NCI-H2196 treated with DMSO at 0.1 percent for 48 hours (cell line): ENCODE results near the gene YES1.
"Not testable (repeated sequence)": the region's sequence is repeated elsewhere in the genome, so short reads cannot be mapped to it uniquely, and the experiment has no call there.

Experiments
- DNase-seq: peaks from one replicate; lab custom pipeline; 2025; ENCODE audit not compliant: unreplicated experiment; lab: John Stamatoyannopoulos, UW

Gene YES1

DNA sequence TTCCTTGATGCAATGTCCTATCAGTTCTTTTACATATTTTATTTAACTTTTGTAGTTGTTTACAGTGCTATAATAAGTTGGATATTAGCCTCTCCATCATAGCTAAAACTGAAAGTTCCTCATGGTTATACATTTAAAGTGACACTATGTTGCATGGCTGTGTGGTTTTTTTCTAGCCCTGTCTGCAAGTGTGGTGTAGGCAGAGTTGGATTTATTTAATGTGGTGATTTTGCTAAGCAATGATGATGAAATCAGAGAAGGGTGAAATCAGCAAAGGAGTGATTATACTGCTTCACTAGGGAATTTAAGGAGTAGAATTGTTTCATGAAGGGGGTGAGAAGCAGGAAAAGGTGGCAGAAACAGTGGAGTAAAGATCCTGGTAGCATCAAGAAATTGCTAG lies 81.3 kb downstream of the YES1 start:
- DNase-seq: no peak

DNA sequence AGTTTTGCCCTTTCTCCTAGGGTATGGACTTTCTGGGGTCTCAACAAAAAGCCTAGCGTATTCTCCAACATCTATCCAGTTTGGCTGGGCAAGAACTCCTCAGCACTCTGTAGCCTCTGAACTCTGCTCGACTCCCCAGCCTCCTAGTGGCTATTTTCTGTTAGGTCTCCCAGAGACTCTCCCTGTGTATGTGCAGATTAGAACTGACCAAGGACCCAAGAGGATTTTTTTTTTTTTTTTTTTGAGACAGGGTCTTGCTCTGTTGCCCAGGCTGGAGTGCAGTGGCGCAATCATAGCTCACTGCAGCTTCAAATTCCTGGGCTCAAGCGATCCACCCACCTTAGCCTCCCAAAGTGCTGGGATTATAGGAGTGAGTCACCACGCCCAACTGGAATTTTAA lies 81.9 kb downstream of the YES1 start:
- DNase-seq: not testable (repeated sequence)

DNA sequence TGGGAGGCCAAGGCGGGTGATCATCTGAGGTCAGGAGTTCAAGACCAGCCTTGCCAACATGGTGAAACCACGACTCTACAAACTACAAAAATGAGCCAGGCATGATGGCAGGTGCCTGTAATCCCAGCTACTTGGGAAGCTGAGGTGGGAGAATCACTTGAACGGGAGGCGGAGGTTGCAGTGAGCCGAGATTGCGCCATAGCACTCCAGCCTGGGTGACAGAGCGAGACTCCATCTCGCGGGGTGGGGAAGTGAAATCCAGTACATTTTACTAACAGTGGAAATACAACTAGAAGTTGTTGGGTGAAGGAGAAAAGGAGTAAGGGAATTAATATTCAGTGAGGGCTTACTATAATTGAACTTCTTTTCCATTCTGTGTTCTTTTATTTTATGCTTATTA lies 86.4 kb downstream of the YES1 start:
- no peak for DNase-seq

DNA sequence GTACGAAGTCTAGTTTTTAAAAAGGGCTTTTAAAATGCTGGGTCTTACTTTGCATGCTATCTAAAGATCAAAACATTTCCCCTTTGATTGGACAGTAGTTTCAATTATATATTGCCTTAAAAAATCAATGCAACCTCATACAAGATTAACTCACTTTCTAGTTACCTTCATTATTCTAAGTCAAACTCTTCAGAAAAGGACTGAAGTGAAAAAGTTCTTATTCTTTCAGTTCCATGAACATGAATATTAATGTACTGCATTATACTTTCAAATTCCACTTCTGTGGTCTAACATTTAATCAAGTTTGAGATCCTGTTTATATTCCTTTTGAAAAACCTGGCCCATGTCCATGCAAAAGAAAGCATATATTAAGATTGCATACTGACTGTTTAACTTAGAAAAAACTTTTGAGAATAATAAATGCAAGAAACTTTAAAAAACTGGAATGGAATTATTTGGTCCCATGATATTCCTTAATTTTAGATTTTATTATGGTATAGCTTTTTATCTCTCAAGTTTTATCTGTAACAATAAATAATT lies 88.4 kb downstream of the YES1 start:
- DNase-seq: no peak

DNA sequence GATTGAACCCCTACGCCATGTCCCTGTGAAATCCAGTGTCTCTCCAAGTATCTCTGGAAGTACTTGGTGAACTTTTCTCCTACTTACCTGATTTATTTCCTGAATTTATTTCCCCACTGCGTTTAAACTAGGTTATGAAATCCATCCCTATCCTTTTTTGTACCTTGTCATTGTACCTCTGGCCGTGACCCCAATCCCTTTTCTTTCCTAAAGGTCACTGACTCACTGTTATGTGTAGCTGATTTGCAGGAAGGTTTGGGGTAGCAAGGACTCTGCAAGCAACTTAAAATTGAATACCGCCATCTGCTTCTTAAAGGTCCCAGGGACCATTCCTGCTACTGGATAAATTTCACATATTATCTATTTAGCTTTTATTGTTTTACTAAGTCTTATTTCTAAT lies 95.0 kb downstream of the YES1 start:
- no peak for DNase-seq

DNA sequence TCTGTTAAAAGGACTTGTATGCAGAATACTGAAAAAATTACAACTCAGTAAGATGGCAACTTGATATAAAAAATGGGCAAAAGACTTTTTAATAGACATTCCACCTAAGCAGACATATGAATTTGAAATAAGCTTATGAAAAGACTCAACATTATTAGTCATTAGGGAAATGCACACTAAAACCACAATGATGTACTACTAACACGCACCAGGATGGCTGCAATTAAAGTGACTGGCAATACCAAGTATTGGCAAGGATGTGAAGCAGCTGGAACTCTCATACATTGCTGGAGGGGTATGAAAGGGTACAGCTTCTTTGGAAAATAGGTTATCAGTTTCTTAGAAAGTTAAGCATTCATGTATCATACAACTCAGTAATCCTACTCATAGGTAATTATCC lies 96.4 kb downstream of the YES1 start:
- no peak for DNase-seq

DNA sequence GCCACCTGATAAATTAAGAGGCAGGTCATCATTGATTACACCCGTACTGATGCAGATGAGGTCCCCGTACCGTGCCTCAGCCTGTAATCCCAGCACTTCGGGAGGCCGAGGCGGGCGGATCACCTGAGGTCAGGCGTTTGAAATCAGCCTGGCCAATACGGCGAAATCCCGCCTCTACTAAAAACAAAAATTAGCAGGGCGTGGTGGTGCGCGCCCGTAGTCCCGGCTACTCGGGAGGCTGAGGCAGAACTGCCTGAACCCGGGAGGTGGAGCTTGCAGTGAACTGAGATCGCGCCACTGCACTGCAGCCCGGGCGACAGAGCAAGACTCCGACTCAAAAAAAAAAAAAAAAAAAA lies 98.9 kb downstream of the YES1 start:
- DNase-seq: no peak

DNA sequence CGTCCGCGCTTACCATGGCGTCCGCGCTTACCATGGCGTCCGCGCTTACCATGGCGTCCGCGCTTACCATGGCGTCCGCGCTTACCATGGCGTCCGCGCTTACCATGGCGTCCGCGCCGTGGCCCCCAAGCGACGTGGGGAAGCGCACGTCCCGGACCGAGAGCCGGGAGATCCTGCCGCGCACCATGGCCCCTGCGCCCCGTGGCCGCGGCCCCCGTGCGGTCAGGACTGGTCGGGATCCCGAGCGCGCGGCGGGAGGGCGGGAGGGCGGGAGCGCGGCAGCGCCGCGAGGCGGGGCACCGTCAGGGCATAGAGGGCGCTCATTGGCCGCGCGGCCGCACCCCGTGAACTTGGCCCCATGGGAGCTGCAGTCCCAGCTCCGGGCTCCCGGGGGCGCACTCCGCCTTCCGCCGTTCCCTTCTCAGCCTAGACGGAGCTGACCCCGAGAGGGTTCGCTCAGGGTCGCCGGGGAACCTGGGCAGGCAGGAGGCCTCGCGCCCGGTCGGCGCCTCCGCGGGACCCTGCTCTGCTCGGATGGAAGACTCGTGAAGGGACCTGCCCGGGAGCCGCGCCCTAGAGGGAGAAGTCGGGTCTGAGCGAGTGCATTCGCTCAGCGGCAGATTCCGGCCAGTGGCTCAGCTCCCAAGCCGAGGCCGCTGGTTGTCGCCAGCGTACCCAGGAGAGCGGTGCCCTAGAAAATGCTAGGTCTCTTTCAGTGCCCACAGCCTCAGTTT lies 99.5 kb downstream of the YES1 start, which contains the start of gene ENOSF1:
ENOSF1 (minus strand) TSS at position 230 of the 734 bp plus-strand sequence; CDS start at position 187, 43 bp downstream.
- DNase-seq: peak; percentile 59

DNA sequence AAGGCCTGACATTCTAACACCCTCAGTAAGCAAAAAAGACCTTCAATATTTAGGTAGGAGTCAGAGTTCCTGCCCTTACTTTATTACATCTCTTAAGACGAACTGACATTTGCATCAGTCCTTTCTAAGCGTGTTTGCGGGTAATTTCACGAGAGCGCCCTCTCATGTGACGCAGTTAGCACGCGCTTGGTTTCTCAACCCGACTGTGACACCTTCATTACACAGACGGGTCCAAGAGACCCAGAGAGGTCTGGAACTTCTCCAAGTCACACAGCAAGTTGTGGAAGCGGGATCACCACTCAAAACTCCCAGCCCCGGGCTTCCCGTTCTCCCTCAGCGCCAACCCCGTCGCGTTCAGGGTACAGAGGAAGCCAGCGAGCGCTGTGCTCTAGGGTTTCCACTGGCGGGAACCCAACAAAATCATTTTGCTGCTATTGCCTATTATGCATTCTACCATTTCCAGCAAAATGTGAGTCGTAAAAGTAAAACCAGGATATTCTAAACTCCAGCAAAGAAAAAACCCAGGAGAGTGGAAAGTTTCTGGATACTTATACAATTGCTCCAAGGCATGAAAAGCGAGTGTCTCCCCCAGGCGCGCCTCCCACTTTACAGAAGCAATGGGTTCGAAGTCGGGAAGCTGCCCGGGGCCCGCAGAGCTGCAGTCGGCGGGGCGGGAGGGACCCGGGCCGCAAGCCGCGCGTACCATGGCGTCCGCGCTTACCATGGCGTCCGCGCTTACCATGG lies 100.2 kb downstream of the YES1 start:
- DNase-seq: peak; percentile 37

DNA sequence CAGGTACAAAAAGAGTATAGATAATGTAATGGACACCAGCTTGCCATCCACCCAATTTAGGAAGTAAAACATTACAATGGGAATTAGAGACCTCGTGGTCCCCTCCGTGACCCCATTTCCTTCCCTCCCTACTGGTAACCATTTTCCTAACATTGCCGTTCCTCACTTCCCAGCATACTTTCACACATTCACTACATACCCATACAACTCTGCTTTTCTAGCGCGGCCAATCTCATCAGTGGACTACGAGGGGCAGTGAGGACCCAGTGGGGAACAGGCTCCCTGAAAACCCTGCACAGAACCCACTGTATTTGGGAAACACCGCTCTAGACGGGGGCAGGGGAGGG lies 100.8 kb downstream of the YES1 start:
- no peak for DNase-seq

DNA sequence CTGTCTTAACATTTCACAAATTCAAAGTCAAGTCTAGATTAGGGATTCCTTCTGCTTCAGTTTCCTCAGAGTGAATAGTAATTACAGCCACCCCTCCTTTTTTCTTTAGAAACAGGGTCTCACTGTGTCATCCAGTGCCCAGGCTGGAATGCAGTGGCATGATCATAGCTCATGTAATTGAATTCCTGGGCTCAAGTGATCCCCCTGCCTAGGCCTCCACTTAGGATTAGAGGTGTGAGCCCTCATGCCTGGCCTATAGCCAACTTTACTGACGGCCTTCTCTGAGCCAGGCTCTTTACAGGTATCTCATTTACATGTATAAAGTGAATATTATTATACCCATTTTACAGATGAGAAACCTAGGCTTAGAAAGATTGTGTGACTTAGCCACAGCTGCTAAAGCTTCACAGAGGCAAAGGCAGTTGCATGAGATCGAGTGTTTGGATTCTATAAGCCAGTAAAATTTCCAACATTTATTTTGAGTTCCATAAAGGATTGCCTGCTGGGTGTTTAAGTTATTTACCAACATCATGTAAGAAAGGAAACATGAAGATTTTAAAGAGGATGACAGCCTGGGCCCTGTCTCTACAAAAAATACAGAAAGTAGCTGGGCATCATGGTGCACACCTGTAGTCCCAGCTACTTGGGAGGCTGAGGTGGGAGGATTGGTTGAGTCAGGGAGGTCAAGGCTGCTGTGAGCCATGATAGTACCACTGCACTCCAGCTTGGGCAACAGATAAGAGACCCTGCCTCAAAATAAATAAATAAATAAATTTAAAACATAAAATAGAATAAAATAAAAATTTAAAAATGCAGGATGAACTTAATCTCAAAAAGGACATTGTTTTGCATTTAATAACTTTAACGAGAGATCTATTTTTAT lies 101.4 kb downstream of the YES1 start:
- DNase-seq: no peak

DNA sequence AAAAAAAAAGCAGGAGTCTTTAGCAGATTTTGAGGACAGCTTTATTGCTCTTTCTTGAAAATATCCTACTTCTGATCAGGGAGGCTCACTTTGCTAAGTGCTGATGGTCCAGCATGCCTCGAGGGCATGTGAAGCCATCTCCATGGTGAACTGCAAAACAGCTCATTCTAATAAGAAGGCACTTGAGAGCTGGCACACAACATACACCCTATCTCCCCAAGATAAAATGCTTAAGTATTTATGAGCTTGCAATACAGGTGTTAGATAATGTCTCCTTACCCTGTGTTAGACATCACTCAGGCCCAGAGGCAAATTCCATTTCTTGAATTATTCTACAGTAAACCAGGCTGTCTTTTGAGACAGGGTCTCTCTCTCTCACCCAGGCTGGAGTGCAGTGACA lies 102.3 kb downstream of the YES1 start:
- DNase-seq: no peak

DNA sequence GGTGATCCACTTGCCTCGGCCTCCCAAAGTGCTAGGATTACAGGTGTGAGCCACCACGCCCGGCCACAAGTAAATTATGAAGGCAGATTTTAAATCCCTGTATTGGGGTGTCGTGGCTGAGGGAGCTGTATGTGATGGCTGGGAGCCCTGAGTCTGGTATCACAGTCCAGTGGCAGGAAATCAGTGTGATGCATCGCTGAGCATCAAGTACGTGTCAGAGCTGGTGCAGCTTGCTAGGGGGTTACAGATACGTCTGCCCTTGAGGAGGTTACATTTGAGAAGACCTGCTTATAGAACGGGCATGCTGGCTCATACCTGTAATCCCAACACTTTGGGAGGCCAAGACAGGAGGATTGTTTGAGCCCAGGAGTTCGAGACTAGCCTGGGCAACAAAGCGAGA lies 103.9 kb downstream of the YES1 start:
- DNase-seq: no peak

DNA sequence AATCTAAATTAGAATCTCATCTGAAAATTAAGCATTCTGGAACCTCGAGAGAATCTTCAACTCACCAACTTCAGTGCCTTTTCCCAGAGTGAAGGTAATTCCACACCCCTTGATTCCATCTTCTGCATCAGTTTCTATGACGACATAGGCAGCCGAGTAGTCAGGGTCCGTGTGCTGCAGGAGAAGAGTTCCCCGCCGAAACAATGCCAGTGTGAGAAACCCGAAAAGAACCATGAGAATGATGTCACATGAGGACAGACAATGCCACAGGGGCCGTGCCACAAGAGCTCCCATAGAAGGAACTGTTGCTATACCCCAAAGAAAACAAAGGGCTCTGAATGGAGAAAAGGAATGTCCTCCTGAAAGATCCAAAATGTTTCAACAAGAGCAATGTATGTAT lies 105.6 kb downstream of the YES1 start:
- DNase-seq: no peak

DNA sequence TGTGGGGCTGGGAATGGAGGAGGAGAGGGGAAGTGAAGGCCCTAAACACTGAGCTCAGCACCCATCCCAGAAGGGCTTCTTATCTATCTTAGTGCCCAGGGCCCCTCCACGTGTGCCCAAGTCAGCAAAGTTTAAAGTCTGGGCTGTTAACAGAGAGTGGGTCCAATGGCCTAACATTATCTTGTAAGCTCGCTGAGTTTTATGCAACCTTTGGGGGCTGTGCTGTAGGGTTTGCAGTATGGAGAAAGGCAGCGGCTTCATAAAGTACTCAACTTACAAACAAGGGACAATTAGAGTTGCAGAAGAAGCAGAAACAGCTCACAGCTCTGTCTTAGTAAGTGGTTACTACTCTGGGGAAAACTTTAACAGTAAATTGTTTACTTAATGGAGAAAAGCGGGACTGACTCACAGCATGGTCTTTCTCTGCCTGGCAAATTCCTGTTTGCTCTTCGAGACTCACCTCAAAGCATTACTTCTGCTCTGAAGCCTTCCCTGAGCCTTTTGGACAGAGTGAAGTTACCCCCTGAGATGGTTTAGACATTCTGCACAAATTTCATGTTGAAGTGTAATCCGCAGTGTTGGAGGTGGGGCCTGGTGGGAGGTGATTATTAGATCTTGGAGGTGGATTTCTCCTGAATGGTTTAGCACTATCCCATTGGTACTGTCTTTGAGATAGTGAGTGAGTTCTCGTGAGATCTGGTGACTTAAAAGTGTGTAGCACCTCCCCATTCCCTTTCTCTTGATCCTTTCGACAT lies 108.7 kb downstream of the YES1 start:
- no peak for DNase-seq

DNA sequence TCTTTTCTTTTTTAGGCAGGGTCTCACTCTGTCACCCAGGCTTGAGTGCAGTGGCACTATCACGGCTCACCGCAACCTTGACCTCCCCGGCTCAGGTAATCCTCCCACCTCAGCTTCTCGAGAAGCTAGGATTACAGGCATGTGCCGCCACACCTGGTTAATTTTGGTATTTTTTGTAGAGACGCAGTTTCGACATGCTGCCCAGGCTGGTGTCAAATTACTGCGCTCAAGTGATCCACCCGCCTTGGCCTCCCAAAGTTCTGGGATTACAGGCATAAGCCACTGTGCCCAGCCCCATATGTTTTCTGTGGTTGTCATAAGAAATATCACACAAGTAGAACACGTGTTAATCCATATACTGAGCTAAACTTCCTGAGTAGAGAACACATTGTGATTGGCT lies 114.2 kb downstream of the YES1 start:
- DNase-seq: no peak

DNA sequence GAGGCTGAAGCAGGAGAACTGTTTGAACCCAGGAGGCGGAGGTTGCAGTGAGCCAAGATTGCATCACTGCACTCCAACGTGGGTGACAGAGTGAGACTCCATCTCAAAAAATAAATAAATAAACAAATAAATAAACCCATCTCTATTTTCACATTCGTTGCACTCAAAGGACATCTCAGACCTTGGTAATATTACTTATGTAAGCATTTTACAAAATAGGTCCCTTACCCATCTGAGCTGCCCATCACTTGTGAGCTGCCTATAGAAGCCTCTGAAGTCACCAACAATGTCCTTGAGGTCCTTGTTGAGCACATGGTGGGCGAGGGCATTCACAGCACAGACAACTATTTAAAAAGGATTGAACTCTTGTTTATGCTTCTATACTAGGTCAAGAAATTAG lies 115.0 kb downstream of the YES1 start:
- DNase-seq: no peak

DNA sequence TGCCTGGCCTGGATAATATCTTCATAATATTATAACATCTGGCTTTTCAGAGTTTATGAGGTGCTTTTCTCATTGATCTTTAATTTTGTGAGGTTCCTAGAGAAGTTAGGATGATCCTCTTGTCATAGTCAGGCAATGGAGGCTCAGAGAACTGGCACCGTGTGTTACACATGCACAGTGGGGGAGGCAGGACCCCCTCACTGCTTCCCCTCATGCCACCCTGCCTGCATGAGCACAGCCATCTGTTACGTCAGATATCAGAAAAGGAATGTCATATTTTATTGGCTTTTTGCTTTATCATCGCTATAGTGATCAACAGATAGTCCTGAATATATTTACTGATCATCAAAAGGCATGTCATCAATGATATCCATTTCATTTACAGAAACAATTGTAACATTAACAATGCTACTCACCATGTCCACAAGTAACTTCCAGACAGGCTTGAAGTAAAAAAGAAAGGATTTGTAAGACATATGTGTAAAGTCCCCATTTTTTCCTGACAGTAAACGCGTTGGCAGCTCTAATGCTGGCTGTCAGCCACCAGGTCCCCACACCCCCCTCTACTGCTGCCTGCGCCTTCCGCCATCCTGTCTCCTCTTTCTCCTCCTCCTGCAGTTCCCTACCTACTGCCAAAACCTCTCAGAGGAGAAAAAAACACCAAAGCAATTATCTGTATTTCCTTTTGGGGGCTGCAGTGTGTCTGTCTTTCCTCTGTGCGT lies 118.4 kb downstream of the YES1 start:
- DNase-seq: peak; percentile 14

DNA sequence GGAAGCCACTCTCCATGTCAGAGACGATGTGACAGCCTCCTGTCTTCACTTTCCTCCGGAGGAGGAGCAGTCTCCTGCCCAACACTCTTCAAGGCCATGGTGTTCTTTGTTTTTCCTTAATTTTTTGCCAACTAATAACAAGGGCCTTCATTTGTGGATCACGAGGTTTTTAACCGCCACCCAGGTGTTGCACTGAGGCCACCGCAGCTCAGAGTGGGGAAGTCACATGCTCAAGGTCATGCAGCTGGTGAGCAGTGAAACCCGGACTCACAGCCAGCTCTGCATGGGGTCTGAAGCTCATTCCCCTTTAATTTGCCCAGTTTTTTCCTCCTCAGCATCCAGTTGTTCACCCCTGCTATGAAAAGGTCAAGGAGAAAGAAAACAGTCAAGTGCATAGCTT lies 119.2 kb downstream of the YES1 start:
- no peak for DNase-seq

DNA sequence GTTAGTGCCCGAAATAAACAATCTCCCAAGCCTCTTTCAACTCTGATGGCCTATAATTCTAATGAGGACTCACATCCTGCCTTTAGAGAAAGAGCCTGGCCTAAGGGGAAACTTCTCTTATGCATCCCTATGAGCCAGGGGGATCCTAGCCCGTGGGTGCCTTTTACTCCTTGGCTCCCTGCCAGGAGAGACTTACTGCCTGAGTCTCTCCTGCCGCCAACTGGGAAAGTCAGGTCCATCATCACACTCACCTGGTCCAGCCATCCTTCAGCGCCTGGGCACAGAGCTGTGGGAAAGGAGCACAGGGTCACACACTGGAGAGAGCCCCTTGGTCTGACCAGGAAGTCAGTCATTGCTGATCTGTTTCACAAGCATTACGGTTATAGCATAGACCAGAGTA lies 123.7 kb downstream of the YES1 start:
- DNase-seq: no peak
